ENCODE data around the gene INF2. TPM values are rescaled to one million over a fixed set of nuclear protein-coding genes. Genes with fewer than 3 reads are reported as not detected.

INF2 gene
- polyA plus RNA-seq, 10 donors = 31.6 to 57.0 (median 43.3) TPM

GRCh38 chr14:104700747-104701217 lies 11.4 kb downstream of the INF2 start:
- no peak for DNase-seq

- no peak for DNase-seq
Measured at GRCh38 chr14:104701383-104702076, 12.1 kb downstream of the INF2 start.

DNA sequence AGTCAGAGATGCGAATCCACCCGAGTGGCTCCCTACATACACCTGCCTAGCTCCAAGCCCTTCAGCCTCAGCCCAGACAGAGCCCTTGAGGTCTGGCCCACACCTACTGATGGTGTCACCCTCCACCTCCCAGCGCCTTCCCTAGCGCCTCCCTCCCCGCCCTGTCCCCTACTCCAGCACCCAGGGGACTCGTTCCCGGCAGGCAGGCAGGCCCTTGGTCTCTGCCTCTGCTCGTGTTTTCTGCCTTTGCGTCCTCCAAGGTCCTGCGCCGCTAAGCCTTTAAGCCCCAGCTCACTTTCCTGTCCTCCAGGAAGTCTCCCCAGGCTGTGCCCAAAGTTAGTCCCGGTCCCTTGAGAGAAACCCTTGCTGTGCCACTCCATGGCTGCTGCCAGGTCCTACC lies 12.7 kb downstream of the INF2 start:
- no peak for DNase-seq

DNA sequence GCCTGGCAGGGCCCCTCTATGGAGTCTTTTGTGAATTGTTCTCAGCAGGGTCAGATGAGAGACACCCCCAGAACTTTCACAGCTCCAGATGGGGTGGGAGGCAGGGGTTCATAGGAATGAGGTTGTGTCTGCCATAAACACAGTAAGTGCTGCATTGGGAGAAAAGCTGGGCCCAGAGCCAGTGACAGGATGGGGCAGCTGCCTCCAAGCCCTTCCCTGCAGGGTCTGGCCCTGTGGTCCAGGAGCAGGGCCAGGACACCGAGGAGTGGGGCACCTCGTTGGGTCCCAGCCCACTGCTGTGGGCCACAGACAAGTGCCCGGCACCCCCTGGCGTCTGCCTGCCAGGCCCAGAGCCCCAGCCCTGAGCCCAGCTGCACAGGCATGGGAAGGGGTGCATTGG lies 13.3 kb downstream of the INF2 start:
- no peak for DNase-seq

- no peak for DNase-seq
Measured at GRCh38 chr14:104703269-104703668, 13.9 kb downstream of the INF2 start.

GRCh38 chr14:104704252-104704651 lies 14.8 kb downstream of the INF2 start:
- DNase-seq = no peak

- DNase-seq = no peak
Measured at GRCh38 chr14:104705340-104706047, 16.1 kb downstream of the INF2 start.

- peak in 1 of 3 donors; percentile 82 for DNase-seq
Measured at GRCh38 chr14:104706733-104707607, 17.6 kb downstream of the INF2 start.

DNA sequence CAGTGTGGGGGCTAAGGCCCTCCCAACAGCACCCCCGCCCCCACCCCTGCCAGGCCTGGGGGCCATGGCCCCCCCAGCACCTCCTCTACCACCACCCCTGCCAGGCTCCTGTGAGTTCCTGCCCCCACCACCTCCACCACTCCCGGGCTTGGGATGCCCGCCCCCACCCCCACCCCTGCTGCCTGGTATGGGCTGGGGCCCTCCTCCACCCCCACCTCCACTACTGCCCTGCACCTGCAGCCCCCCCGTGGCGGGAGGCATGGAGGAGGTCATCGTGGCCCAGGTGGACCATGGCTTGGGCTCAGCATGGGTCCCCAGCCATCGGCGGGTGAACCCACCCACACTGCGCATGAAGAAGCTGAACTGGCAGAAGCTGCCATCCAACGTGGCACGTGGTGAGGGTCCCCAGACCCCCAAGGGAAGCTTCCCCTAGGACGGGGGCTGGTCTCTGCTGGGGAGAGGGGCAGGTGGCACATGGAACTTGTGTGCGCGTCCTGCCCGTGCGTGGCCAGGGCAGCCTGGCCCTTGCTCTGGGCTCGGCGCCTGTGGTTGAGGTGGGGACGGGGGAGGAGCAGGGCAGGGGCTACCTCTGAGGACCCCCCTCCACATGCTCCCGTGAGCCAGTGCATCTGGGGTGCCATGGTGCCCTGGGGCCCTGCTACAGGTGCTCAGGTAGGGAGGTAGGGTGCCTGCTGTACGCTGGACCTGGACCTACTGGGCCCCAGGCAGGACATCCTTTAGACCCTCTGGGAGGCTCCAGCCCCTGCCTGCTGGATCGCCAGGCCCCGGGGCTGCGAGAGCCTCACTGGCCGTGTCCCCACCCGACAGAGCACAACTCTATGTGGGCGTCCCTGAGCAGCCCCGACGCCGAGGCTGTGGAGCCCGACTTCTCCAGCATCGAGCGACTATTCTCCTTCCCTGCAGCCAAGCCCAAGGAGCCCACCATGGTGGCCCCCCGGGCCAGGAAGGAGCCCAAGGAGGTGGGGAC lies 18.5 kb downstream of the INF2 start:
- DNase-seq = no peak

DNA sequence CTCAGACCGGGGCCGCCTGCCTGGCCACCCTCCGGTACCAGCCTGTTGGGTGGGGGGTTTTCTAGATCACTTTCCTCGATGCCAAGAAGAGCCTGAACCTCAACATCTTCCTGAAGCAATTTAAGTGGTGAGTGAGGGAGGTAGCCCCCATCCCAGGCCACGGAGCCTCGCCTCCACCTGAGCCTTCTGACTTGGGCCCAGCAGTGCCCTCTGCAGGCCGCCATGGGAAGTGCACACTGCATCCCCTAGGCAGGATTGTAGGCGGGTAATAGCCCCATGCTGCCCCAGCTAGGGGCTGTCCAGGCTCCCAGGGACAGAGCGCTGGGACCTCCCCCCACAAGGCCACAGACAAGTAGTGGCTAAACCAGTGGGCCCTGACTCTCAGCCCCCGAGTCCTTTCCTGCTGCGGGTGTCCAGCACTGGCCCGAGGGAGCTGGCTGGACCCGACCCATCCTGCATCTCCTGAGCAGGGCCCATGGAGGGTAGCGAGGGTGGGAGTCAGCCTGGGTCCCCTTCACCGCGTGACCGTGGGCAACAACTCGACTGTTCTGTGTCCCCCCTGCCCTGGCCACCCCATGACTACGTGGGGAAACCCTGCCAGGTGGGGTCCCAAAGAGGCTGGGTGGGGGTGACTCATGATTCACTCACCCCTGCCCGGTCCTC lies 19.3 kb downstream of the INF2 start:
- DNase-seq = peak in 1 of 3 donors; percentile 86

GRCh38 chr14:104709387-104710039 lies 20.1 kb downstream of the INF2 start:
- DNase-seq = no peak

DNA sequence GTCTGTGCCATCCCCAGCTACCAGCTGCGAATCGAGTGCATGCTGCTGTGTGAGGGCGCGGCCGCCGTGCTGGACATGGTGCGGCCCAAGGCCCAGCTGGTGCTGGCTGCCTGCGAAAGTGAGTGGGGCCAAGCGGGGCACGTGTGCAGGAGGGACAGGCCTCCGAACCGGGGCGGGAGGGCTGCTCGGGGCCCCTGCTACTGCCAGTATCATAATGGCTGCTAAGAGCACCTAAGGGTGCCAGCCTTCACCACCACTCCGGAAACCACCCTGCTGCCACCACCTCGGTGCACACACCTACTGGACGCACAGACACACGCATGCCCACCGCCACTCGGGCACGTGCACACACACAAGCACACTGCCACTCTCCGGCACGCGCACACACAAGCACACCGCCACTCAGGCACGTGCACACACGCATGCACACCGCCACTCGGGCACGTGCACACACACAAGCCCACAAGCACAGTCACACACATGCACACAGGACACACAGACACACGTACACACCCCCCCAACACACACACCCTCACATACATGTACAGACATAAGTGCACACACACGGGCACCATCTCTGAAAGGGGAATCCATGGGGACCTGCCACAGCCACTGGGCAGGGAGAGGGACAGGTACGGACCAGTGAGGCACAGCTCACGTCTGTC lies 20.8 kb downstream of the INF2 start:
- DNase-seq = no peak

DNA sequence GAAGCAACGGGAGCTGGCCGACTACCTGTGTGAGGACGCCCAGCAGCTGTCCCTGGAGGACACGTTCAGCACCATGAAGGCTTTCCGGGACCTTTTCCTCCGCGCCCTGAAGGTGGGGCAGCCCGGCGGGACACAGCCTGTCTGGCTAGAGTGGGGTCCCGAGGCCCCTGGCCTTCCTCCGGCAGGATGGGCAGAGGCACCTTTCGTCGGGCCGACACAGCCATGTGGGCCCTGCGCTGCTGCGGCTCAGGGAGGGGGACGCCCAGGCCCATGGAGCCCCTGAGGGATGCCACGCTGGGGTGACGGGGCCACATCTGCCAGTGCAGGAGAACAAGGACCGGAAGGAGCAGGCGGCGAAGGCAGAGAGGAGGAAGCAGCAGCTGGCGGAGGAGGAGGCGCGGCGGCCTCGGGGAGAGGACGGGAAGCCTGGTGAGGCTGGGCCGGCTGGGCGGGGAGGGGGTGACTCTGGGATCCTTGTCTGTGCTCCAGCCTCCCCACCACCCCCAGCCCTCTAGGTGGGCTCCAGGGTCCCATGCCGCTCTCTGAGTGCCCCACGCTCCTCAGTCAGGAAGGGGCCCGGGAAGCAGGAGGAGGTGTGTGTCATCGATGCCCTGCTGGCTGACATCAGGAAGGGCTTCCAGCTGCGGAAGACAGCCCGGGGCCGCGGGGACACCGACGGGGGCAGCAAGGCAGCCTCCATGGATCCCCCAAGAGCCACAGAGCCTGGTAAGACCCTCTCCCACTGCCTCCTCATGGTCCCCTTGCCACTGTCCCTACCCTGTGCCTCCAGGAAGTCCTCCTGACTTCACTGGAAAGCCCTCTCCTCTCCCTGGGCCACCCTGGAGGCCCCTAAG lies 23.7 kb downstream of the INF2 start:
- DNase-seq = no peak

DNA sequence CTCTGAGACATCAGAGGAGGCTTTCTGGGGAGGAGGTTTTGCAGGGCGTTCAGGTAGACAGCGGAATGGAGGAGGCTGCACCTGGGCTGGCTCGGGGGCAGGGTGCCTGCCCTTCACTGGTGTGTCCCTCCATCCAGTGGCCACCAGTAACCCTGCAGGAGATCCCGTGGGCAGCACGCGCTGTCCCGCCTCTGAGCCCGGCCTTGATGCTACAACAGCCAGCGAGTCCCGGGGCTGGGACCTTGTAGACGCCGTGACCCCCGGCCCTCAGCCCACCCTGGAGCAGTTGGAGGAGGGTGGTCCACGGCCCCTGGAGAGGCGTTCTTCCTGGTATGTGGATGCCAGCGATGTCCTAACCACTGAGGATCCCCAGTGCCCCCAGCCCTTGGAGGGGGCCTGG lies 24.6 kb downstream of the INF2 start:
- no peak for DNase-seq

GRCh38 chr14:104714681-104715080 lies 25.3 kb downstream of the INF2 start:
- DNase-seq = no peak

DNA sequence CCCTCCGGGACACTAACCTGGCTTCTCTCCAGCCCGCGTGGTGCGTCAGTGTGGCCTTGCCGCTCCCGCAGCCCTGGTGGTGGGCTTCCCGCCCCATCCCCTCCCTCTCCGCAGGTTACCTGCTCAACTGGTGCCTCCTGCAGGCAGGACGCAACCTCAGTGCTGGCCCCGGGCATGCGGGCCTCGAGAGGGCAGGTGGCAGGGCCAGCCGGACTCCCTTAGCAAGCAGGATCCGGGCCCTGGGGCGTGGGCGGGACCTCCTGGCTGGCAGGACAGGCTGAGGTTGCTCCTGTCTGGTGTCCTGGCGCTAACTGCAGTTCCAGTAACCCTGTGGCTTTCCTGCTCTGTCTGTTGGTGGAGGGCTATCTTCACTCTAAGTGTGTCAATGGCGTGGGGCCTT lies 26.0 kb downstream of the INF2 start:
- DNase-seq = no peak

GRCh38 chr14:104715871-104716270 lies 26.5 kb downstream of the INF2 start:
- no peak for DNase-seq

GRCh38 chr14:104717137-104717536 lies 27.7 kb downstream of the INF2 start:
- no peak for DNase-seq
